K562 (cell line): ENCODE data around the gene ARAF. TPM values are rescaled to one million over a fixed set of nuclear protein-coding genes. Genes with fewer than 3 reads are reported as not detected.
A peak's percentile ranks its signal among the peaks of the same experiment; 100 is the strongest.

ENCODE experiments used
- ATAC-seq: fragments of 200-7000 bp; cut with Tn5 transposase; 3 replicates; pipeline ENCODE4 v1.9.1; 2020; ENCODE audit warnings: moderate library complexity
- BruUV-seq: library from RNA; stranded (reverse); fragments of 400-500 nt; replicated peaks from 2 replicates; lab custom pipeline; 2021; lab: Mats Ljungman, UMichigan
- CTCF ChIA-PET: fragments of 300-600 bp; formaldehyde crosslinking; extraction: SDS; loops from one replicate; lab custom pipeline; 2021; ENCODE audit warnings: low intra/inter-chr PET ratio; lab: Yijun Ruan, JAX
- POLR2A ChIA-PET: fragments of 300-600, 350-650 bp; sonication (Branson Sonifier 250); formaldehyde crosslinking; extraction: SDS; loops from one replicate; lab custom pipeline; 2021; ENCODE audit warnings: antibody characterized with exemption, inconsistent platforms; lab: Yijun Ruan, JAX
- DNase-seq, 4 experiments: peaks; one replicate each; pipeline versions ENCODE4 v3.0.0 to v3.0.0-alpha.2; 2011 to 2018; ENCODE audit warnings: low spot score in 3 of 4, mixed read lengths in 3 of 4; ENCODE audit errors: extremely low read depth in 1 of 4
- FAIRE-seq: peaks from 2 replicates; lab custom pipeline; 2011; peaks lifted over from hg19 to GRCh38; lab: Jason Lieb, UNC
- H2AFZ ChIP-seq: 2 replicates; pipeline ENCODE4 v1.6.0; 2011; ENCODE audit warnings: low read depth, low read length, control low read depth, inconsistent platforms
- H3K27ac ChIP-seq: fragments of 200-600 bp; 3 replicates; pipeline ENCODE4 v1.8.0; 2011; ENCODE audit warnings: low read depth, mild to moderate bottlenecking, control low read depth, inconsistent platforms, low read length, moderate library complexity, mixed read lengths; ENCODE audit errors: extremely low read depth
- H3K27me3 ChIP-seq, 2 experiments: fragments of 300-600 bp in 1 of 2; 2 replicates in 1 of 2; 3 replicates in 1 of 2; pipeline versions ENCODE4 v1.6.0 to v1.8.0; 2011; ENCODE audit warnings: inconsistent platforms in 2 of 2, low read length in 2 of 2, mild to moderate bottlenecking in 1 of 2, mixed read lengths in 1 of 2, moderate library complexity in 1 of 2; ENCODE audit not compliant: control insufficient read depth in 2 of 2, insufficient read depth in 2 of 2
- H3K36me3 ChIP-seq: fragments of 300-600 bp; 3 replicates; pipeline ENCODE4 v1.8.0; 2011; ENCODE audit warnings: mild to moderate bottlenecking, low read length, inconsistent platforms; ENCODE audit not compliant: control insufficient read depth, insufficient read depth
- H3K4me1 ChIP-seq, 2 experiments: fragments of 200-600 bp in 1 of 2; replicated peaks in 1 of 2; 2 replicates in 1 of 2; 3 replicates in 1 of 2; pipeline versions ENCODE4 v1.5.1 to v1.8.0; 2011; ENCODE audit warnings: inconsistent platforms in 2 of 2, low read length in 2 of 2, mild to moderate bottlenecking in 1 of 2, mixed read lengths in 1 of 2, moderate library complexity in 1 of 2; ENCODE audit not compliant: control insufficient read depth in 2 of 2, insufficient read depth in 2 of 2
- H3K4me2 ChIP-seq: 2 replicates; pipeline ENCODE4 v1.6.1; 2011; ENCODE audit warnings: low read length, control low read depth, inconsistent platforms, mixed read lengths; ENCODE audit not compliant: insufficient read depth
- H3K4me3 ChIP-seq: fragments of 200-600 bp; sonication (generic), shearing (Covaris generic); 2 replicates; pipeline ENCODE4 v1.5.1; 2016; ENCODE audit warnings: control low read depth, inconsistent platforms
- H3K79me2 ChIP-seq: fragments of 200-600 bp; 3 replicates; pipeline ENCODE4 v1.8.0; 2011; ENCODE audit warnings: low read length, inconsistent platforms; ENCODE audit not compliant: control insufficient read depth, insufficient read depth
- H3K9ac ChIP-seq, 2 experiments: 2 replicates each; pipeline versions ENCODE4 v1.6.0 to v1.6.1; 2011; ENCODE audit warnings: low read depth in 2 of 2, low read length in 2 of 2, control low read depth in 1 of 2, inconsistent platforms in 1 of 2, mild to moderate bottlenecking in 1 of 2, mixed read lengths in 1 of 2; ENCODE audit not compliant: insufficient read depth in 1 of 2
- H3K9me1 ChIP-seq: one replicate; pipeline ENCODE4 v1.6.0; 2011; ENCODE audit warnings: inconsistent platforms, mild to moderate bottlenecking, low read length, moderate library complexity; ENCODE audit not compliant: control insufficient read depth, insufficient read depth
- H3K9me3 ChIP-seq: replicated peaks from 2 replicates; pipeline ENCODE4 v1.5.1; 2011; ENCODE audit warnings: low read depth, low read length, inconsistent platforms; ENCODE audit not compliant: control insufficient read depth, insufficient read depth
- H4K20me1 ChIP-seq: replicated peaks from 2 replicates; pipeline ENCODE4 v1.6.1; 2011; ENCODE audit warnings: low read length, inconsistent platforms, mixed read lengths; ENCODE audit not compliant: control insufficient read depth, insufficient read depth
- CLOCK ChIP-seq: fragments of 250-450 bp; sonication (Bioruptor Pico); IDR thresholded peaks from 2 replicates; pipeline ENCODE4 v1.4.0; 2020; ENCODE audit warnings: mild to moderate bottlenecking, moderate library complexity, borderline replicate concordance
- ETS2 ChIP-seq: IDR thresholded peaks from 2 replicates; pipeline ENCODE4 v1.6.1; 2016; ENCODE audit warnings: borderline replicate concordance, missing genetic modification characterization, mild to moderate bottlenecking, moderate library complexity, missing compliant biosample characterization; ENCODE audit not compliant: poor library complexity, severe bottlenecking
- GATAD2A ChIP-seq: fragments of 450-650 bp; IDR thresholded peaks from 2 replicates; pipeline ENCODE4 v1.6.1; 2017
- HOXB6 ChIP-seq: fragments of 250-450 bp; sonication (Bioruptor Pico); IDR thresholded peaks from 2 replicates; pipeline ENCODE4 v1.5.1; 2022; ENCODE audit warnings: mild to moderate bottlenecking, borderline replicate concordance
- L3MBTL2 ChIP-seq: fragments of 450-650 bp; IDR thresholded peaks from 2 replicates; pipeline ENCODE4 v1.6.1; 2016; ENCODE audit warnings: mild to moderate bottlenecking, moderate library complexity
- MAZ ChIP-seq, 2 experiments: fragments of 450-650 bp in 1 of 2; sonication (generic) in 1 of 2; formaldehyde crosslinking; IDR thresholded peaks in 1 of 2; conservative IDR thresholded peaks in 1 of 2; 2 replicates each; pipeline versions ENCODE4 v1.4.0 to v1.5.0; 2020; ENCODE audit warnings: mild to moderate bottlenecking in 1 of 2, missing genetic modification reagents in 1 of 2
- POLR2AphosphoS5 ChIP-seq: IDR thresholded peaks from 2 replicates; pipeline ENCODE4 v1.6.1; 2011; ENCODE audit warnings: mild to moderate bottlenecking, low read depth, low read length, moderate library complexity; ENCODE audit not compliant: control insufficient read depth, insufficient read depth
- POLR2G ChIP-seq: fragments of 200-400 bp; formaldehyde crosslinking; IDR thresholded peaks from 2 replicates; pipeline ENCODE4 v1.6.1; 2017; ENCODE audit warnings: low read depth, mild to moderate bottlenecking, antibody characterized with exemption, low read length, moderate library complexity
- POLR3A ChIP-seq: IDR thresholded peaks from 2 replicates; pipeline ENCODE4 v1.6.1; 2011; ENCODE audit warnings: borderline replicate concordance, mild to moderate bottlenecking, moderate library complexity; ENCODE audit not compliant: insufficient read length, insufficient read depth; ENCODE audit errors: extremely low read depth
- SMAD1 ChIP-seq: fragments of 150-350 bp; IDR thresholded peaks from 2 replicates; pipeline ENCODE4 v1.6.1; 2014; ENCODE audit warnings: low read length, low read depth; ENCODE audit not compliant: partially characterized antibody
- ZC3H11A ChIP-seq: IDR thresholded peaks from 2 replicates; pipeline ENCODE4 v1.6.1; 2012; ENCODE audit warnings: low read depth, low read length, improper control_type of control experiment
- ZNF311 ChIP-seq: fragments of 250-450 bp; sonication (Bioruptor Pico); IDR thresholded peaks from 2 replicates; pipeline ENCODE4 v1.4.0; 2020; ENCODE audit warnings: mild to moderate bottlenecking, moderate library complexity
- WGBS: fragments of 100-300 bp; shearing (Covaris generic); methylation state at CpG from one replicate; pipeline ENCODE4 v1.1.6; 2016; ENCODE audit warnings: low coverage, mixed read lengths; ENCODE audit not compliant: insufficient coverage; ENCODE audit errors: missing lambda C conversion rate; 5-methylcytosine and 5-hydroxymethylcytosine counted together
- in situ Hi-C: fragments of 300-500 bp; cut with MboI; formaldehyde crosslinking; loops from 4 replicates; pipeline ENCODE4 v1.15.0; 2018; ENCODE audit warnings: inconsistent platforms, mixed read lengths
- intact Hi-C: fragments of 100-400 bp; cut with micrococcal nuclease; formaldehyde crosslinking; loops from 2 replicates; pipeline ENCODE4 v1.14.2; 2022
- polyA plus RNA-seq, 8 experiments: library from polyadenylated mRNA; depleted of rRNA in 4 of 8; stranded (reverse) in 5 of 8; unstranded in 3 of 8; fragments of >200 nt; fragmentation: Nextera tagmentation in 2 of 8; fragmentation: Illumina TruSeq in 1 of 8; extraction: Ambion mirVana in 2 of 8; extraction: Trizol in 1 of 8; gene quantifications; 2 replicates each; pipeline versions ENCODE4 v1.2.1 to v1.2.3, GENCODE V29; 2011 to 2014; ENCODE audit warnings: inconsistent platforms in 1 of 8, missing spikeins in 1 of 8
- total RNA-seq, 7 experiments: library from RNA; depleted of rRNA in 6 of 7; stranded (reverse); fragments of >200 nt in 6 of 7; fragmentation: Illumina TruSeq in 2 of 7; extraction: Trizol in 2 of 7; gene quantifications; 2 replicates each; pipeline versions ENCODE4 v1.2.1 to v1.2.3, GENCODE V29; 2011 to 2021; ENCODE audit warnings: low replicate concordance in 1 of 7

Gene ARAF
- total and polyA plus RNA-seq, 9 of the 15 experiments (the other 6 are each of a cell fraction or from before 2014, with no cell fraction given): 5.5 to 70.0 (median 29.4) TPM

GRCh38 chrX:47523713-47524166 lies 37.3 kb upstream of the ARAF start:
- ChIA-PET CTCF (interaction anchor here (0.7 to 2.1 kb wide), 3 partner anchors 26 to 333 kb away, joined by 3 to 14 read pairs (median 3); partner anchors contain the start of gene UBA1), POLR2A (interaction anchor here (0.6 to 1.2 kb wide), 5 partner anchors 10 to 160 kb away, joined by 3 to 4 read pairs (median 3); partner anchors contain the start of gene ARAF)
- H3K4me1 ChIP-seq: peaks cover 0 to 11% of the 10 kb centered on the region in 2 experiments; a peak in 2 of 5 replicates
- DNase-seq (no peak), FAIRE-seq (no peak)
- no peaks in the 10 kb centered on the region for H3K36me3 ChIP-seq
- WGBS: 13% methylated on average over 6 of the region's 34 CpGs
- H3K9me1 ChIP-seq: no peaks in the 10 kb centered on the region
- H3K27ac ChIP-seq: no peak overlapping the region
- H3K27me3 ChIP-seq: peaks cover 0 to 4% of the 10 kb centered on the region in 2 experiments; a peak in 1 of 5 replicates
- intact Hi-C loops: loop anchor here (1.0 kb wide), 2 partner anchors 26 to 330 kb away; partner anchors contain the start of gene UBA1
- BruUV-seq: no TSS peak
- H3K9ac ChIP-seq: peak overlapping the region in 1 of 2 experiments; percentile 89; a peak in 2 of 4 replicates
- no peaks in the 10 kb centered on the region for H3K79me2 ChIP-seq
- TF ChIP-seq L3MBTL2: 0 out of 2 replicates have a peak, but pooled peaks have one; percentile 2
- TF ChIP-seq MAZ (CRISPR knock-in tag; conservative IDR thresholded peaks at IDR 0.05 in 1 of 2, IDR thresholded peaks at IDR 0.05 in 1 of 2): 0 out of 4 replicates have a peak, but pooled peaks of 1 of the 2 experiments have one; percentile 1
- TF ChIP-seq GATAD2A: no peak
- TF ChIP-seq ETS2: no peak
- TF ChIP-seq, all 486 proteins: peak for 2
- no peak; the same call in 1 of the 3 replicates for ATAC-seq
- in situ Hi-C loops: loop anchor here (10.0 to 25.0 kb wide), 2 partner anchors 329 to 514 kb away; partner anchors contain the start of gene UBA1
- Histone ChIP-seq H3K9me3 (no peaks in the 10 kb centered on the region), H3K4me3 (peak overlapping the region; percentile 41), H3K4me2 (no peak overlapping the region), H4K20me1 (no peaks in the 10 kb centered on the region), H2AFZ (peak overlapping the region; percentile 89)

GRCh38 chrX:47529548-47529947 lies 31.5 kb upstream of the ARAF start:
- Histone ChIP-seq H3K4me1 (no peaks in the 10 kb centered on the region), H3K9me1 (no peaks in the 10 kb centered on the region), H3K27me3 (no peaks in the 10 kb centered on the region; a peak in 1 of 5 replicates), H3K4me3 (no peak overlapping the region), H3K27ac (no peak overlapping the region; the same call in 2 of the 3 replicates), H3K36me3 (no peaks in the 10 kb centered on the region), H3K4me2 (no peak overlapping the region), H3K9me3 (no peaks in the 10 kb centered on the region), H3K79me2 (no peaks in the 10 kb centered on the region), H4K20me1 (no peaks in the 10 kb centered on the region), H2AFZ (no peak overlapping the region), H3K9ac (no peak overlapping the region)
- in situ Hi-C loops (loop anchor here (10.0 kb wide), 1 partner anchor 335 kb away; the partner anchor contains the start of gene UBA1), intact Hi-C loops (no loop called here)
- 46% methylated on average over 3 of the region's 8 CpGs for WGBS
- ChIA-PET CTCF (no interaction called here), POLR2A (interaction anchor here (0.6 kb wide), 1 partner anchor 289 kb away, joined by 3 read pairs; no protein-coding TSS in a partner anchor)
- BruUV-seq: no TSS peak
- FAIRE-seq (no peak), DNase-seq (no peak), ATAC-seq (no peak)
- TF ChIP-seq POLR2G: no peak
- no peak for TF ChIP-seq HOXB6 (CRISPR knock-in tag)
- no peak for TF ChIP-seq CLOCK (CRISPR knock-in tag)
- TF ChIP-seq ZNF311: no peak
- no peak for TF ChIP-seq POLR3A
- TF ChIP-seq SMAD1: no peak
- no peak for TF ChIP-seq POLR2AphosphoS5
- no peak for TF ChIP-seq ZC3H11A
